OCI-LY3 (cell line): ENCODE data around the gene ASCC2.

ENCODE experiments used
- H2AFZ ChIP-seq: fragments of 200-600, 300-600 bp; shearing (Covaris generic); 2 replicates; pipeline ENCODE4 v1.6.0; 2014; ENCODE audit warnings: antibody characterized with exemption, low read depth, low read length
- H3K27ac ChIP-seq: fragments of 200-600, 300-600 bp; sonication (generic); 2 replicates; pipeline ENCODE4 v1.5.1; 2014; ENCODE audit warnings: mild to moderate bottlenecking, low read length, moderate library complexity, mixed read lengths
- H3K27me3 ChIP-seq: fragments of 200-600, 300-600 bp; sonication (generic); 2 replicates; pipeline ENCODE4 v1.6.1; 2014; ENCODE audit warnings: low read depth, low read length, mixed read lengths
- H3K36me3 ChIP-seq: fragments of 200-600, 300-600 bp; sonication (generic); replicated peaks from 2 replicates; pipeline ENCODE3; 2014; ENCODE audit warnings: low read depth, low read length, mixed read lengths
- H3K4me1 ChIP-seq: fragments of 300-600, 200-600 bp; sonication (generic); 2 replicates; pipeline ENCODE4 v1.6.1; 2014; ENCODE audit warnings: low read length, mixed read lengths
- H3K4me2 ChIP-seq: fragments of 200-600, 300-600 bp; sonication (generic); 2 replicates; pipeline ENCODE4 v1.6.1; 2014; ENCODE audit warnings: low read length, mixed read lengths
- H3K4me3 ChIP-seq: fragments of 300-600, 200-600 bp; sonication (generic); 2 replicates; pipeline ENCODE4 v1.5.1; 2014; ENCODE audit warnings: antibody characterized with exemption, mild to moderate bottlenecking, low read length, moderate library complexity
- H3K79me2 ChIP-seq: fragments of 300-600, 200-600 bp; shearing (Covaris generic); 2 replicates; pipeline ENCODE4 v1.6.1; 2014; ENCODE audit warnings: mild to moderate bottlenecking, low read length, mixed read lengths
- H3K9ac ChIP-seq: fragments of 300-600, 200-600 bp; shearing (Covaris generic); 2 replicates; pipeline ENCODE4 v1.6.0; 2014; ENCODE audit warnings: mild to moderate bottlenecking, low read length, moderate library complexity
- H3K9me3 ChIP-seq: fragments of 200-600, 300-600 bp; shearing (Covaris generic); 2 replicates; pipeline ENCODE4 v1.6.1; 2014; ENCODE audit warnings: low read length, mixed read lengths; ENCODE audit not compliant: insufficient read depth
- H4K20me1 ChIP-seq: fragments of 200-600, 300-600 bp; sonication (generic); 2 replicates; pipeline ENCODE4 v1.6.1; 2016; ENCODE audit warnings: low read length, mixed read lengths; ENCODE audit not compliant: insufficient read depth
- EZH2phosphoT487 ChIP-seq: fragments of 200-600 bp; shearing (Covaris generic); IDR thresholded peaks from 2 replicates; pipeline ENCODE4 v1.6.1; 2018; ENCODE audit warnings: antibody characterized with exemption, mixed run types, low read depth
- TF ChIP-seq, protein P1 (sequence below): fragments of 200-600, 300-600 bp; sonication (generic); IDR thresholded peaks from 2 replicates; pipeline ENCODE4 v1.5.1; 2014; ENCODE audit warnings: antibody characterized with exemption, low read length, low read depth

The ASCC2 gene

DNA sequence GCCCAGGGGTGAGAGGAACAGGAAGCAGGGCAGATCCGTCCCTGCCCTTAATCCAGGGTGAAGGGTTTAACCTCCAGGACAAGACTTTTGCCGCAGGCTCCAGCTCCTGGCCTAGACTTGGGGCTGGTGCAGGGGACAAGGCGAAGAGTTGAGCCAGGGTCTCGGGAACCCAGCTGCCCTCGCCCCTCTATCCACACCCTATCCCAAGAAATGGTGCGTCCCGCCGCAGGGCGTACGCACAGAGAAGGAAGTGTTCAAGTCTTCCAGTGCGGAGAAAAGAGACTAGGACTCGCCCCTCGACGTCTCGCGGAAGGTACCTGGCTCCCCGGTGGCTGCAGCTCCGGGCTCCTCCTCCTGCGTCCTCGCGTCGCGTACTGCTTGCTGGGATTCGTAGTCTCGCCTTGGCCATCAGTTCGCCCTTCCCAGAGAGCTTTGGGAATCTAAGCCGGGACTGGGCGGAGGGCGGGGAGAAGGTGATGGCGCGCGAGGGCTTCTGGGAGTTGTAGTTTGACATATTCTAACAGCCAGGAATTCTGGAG is 71.4 kb downstream of the ASCC2 start, which contains the start of gene ZMAT5:
ZMAT5 (minus strand) TSS at position 376 of the 539 bp plus-strand sequence. CDS start 18,463 bp downstream, outside the sequence.
- no peaks in the 10 kb centered on the region for H3K9me3 ChIP-seq
- peaks cover 12% of the 10 kb centered on the region; the same call in 1 of the 2 replicates for H3K4me1 ChIP-seq
- no peak for TF ChIP-seq EZH2phosphoT487
- TF ChIP-seq, protein P1, sequence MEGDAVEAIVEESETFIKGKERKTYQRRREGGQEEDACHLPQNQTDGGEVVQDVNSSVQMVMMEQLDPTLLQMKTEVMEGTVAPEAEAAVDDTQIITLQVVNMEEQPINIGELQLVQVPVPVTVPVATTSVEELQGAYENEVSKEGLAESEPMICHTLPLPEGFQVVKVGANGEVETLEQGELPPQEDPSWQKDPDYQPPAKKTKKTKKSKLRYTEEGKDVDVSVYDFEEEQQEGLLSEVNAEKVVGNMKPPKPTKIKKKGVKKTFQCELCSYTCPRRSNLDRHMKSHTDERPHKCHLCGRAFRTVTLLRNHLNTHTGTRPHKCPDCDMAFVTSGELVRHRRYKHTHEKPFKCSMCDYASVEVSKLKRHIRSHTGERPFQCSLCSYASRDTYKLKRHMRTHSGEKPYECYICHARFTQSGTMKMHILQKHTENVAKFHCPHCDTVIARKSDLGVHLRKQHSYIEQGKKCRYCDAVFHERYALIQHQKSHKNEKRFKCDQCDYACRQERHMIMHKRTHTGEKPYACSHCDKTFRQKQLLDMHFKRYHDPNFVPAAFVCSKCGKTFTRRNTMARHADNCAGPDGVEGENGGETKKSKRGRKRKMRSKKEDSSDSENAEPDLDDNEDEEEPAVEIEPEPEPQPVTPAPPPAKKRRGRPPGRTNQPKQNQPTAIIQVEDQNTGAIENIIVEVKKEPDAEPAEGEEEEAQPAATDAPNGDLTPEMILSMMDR: no peak
- peaks cover 18% of the 10 kb centered on the region for H3K36me3 ChIP-seq
- H3K27ac ChIP-seq: peak within 1 kb of the TSS; percentile 60
- peaks cover 32% of the 10 kb centered on the region for H3K79me2 ChIP-seq
- H3K27me3 ChIP-seq: no peaks in the 10 kb centered on the region
- peak within 1 kb of the TSS; percentile 95 for H2AFZ ChIP-seq
- H3K4me3 ChIP-seq: peak within 1 kb of the TSS; percentile 91
- H4K20me1 ChIP-seq: no peaks in the 10 kb centered on the region
- H3K9ac ChIP-seq: peak within 1 kb of the TSS; percentile 96
- peak within 1 kb of the TSS; percentile 94 for H3K4me2 ChIP-seq

DNA sequence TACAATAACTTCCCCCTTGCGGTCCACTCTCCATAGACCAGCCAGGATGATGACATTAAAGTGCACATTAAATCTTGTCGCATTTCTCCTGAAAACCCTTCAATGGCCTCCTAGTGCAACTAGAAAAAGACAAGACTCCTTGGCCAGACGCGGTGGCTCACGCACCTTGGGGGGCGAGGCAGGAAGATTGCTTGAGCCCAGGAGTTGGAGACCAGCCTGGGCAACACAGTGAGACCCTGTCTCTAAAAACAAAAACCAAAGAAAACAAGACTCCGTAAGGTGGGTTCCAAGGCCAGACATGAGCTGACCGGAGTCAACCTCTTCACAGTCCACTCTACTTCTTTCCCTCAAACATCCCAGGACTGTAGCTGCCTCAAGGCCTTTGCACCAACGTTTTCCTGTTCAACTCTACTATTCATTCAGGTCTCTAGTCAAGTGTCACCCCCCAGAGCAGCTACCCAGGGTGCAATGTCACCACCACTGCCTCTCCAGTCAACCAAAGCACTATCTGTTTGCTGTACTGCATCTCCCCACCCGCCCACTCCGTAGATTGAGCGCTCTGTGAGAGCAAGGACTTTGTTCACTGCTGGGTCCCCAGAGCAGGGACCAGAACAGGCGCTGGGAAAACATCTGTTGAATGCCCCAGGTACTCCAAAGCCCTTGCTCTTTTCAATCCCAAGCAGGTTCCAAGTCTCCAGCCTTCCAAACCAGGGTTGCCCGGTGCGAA is 72.0 kb downstream of the ASCC2 start:
- Histone ChIP-seq H4K20me1 (no peaks in the 10 kb centered on the region), H3K27ac (peak overlapping the region; percentile 13), H3K9me3 (no peaks in the 10 kb centered on the region)

DNA sequence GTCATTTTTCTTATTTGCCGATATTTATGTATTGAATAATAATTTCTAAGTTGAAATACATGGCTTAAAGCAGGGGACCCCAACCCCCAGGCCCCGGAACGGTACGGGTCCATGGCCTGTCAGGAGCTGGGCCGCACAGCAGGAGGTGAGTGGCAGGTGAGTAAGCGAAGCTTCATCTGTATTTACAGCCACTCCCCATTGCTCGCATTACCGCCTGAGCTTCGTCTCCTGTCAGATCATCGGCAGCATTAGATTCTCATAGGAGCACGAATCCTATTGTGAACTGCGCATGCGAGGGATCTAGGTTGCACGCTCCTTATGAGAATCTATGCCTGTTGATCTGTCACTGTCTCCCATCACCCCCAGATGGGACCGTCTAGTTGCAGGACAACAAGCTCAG is 75.8 kb downstream of the ASCC2 start:
- Histone ChIP-seq H3K9me3 (no peaks in the 10 kb centered on the region), H4K20me1 (no peaks in the 10 kb centered on the region), H3K79me2 (peaks cover 10% of the 10 kb centered on the region), H3K4me3 (no peak overlapping the region), H3K36me3 (no peaks in the 10 kb centered on the region), H3K4me1 (peaks cover 6% of the 10 kb centered on the region; the same call in 1 of the 2 replicates), H3K9ac (no peak overlapping the region), H3K4me2 (no peak overlapping the region), H3K27me3 (no peaks in the 10 kb centered on the region), H2AFZ (no peak overlapping the region), H3K27ac (no peak overlapping the region)
- TF ChIP-seq EZH2phosphoT487: no peak
- TF ChIP-seq, protein P1: no peak

More for the DNA sequence above, 72.0 kb downstream of the ASCC2 start:
- peaks cover 32% of the 10 kb centered on the region for H3K79me2 ChIP-seq
- peak overlapping the region; percentile 96 for H3K9ac ChIP-seq
- peak overlapping the region; percentile 91 for H3K4me3 ChIP-seq
- peak overlapping the region; percentile 76 for H2AFZ ChIP-seq
- no peaks in the 10 kb centered on the region for H3K27me3 ChIP-seq
- H3K36me3 ChIP-seq: peaks cover 18% of the 10 kb centered on the region
- H3K4me1 ChIP-seq: peaks cover 12% of the 10 kb centered on the region; the same call in 1 of the 2 replicates
- H3K4me2 ChIP-seq: peak overlapping the region; percentile 78
- TF ChIP-seq, protein P1: no peak
- TF ChIP-seq EZH2phosphoT487: no peak

DNA sequence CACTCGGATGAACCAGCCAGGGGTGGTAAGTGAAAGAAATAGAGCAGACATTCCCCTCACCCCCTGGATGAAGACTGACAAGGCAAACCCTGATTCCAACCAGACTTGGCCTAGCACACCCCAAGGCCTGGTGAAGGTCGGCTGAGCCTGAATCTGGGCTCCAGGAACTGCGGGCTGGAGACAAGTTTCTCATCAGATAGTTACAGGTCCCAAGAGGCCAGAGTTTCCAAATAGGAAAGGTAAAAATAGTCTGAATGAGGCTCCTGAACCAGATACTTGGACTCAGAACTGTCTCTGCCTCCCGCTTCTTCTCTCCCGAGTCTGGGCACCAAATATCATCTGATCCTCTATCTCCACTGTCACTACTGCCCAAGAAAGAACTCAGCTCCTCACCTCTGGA is 79.1 kb downstream of the ASCC2 start:
- H3K27me3 ChIP-seq: no peaks in the 10 kb centered on the region
- no peaks in the 10 kb centered on the region for H4K20me1 ChIP-seq
- no peak overlapping the region for H3K4me3 ChIP-seq
- H2AFZ ChIP-seq: no peak overlapping the region
- H3K4me1 ChIP-seq: no peaks in the 10 kb centered on the region
- no peak overlapping the region for H3K27ac ChIP-seq
- no peak overlapping the region for H3K9ac ChIP-seq
- H3K9me3 ChIP-seq: no peaks in the 10 kb centered on the region
- TF ChIP-seq, protein P1: no peak
- TF ChIP-seq EZH2phosphoT487: no peak
- H3K79me2 ChIP-seq: no peaks in the 10 kb centered on the region
- no peaks in the 10 kb centered on the region for H3K36me3 ChIP-seq
- no peak overlapping the region for H3K4me2 ChIP-seq
